ENCODE results near the gene MTM1.

DNA sequence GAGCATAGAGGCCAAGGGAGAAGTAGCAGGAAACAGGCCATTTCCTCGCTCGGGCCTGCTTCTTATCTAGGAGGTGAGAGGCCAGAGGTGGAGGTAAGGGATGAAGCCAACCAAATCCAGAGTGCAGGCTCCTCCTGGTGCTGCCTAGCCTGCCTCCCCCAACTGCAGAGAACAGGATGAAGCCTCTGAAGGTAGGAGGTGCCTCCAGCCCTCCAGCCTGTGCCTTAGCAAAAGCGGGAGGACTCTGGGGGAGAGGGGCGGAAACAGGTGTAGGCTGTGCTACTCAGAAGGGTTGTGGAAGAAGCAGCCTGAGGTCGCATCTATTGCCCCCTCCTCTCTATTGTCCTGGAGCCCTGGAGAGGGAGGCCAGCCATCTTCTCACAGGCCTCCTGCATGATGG, 2.9 kb upstream of the MTM1 start:
- TF ChIP-seq POLR2AphosphoS5 (IDR thresholded peaks at IDR 0.05; ENCODE audit: low read depth, low read length) (no peak), POLR2A (IDR thresholded peaks at IDR 0.05; ENCODE audit: low read depth, low read length) (no peak), TAF1 (IDR thresholded peaks at IDR 0.05; ENCODE audit: borderline replicate concordance, low read depth, low read length) (no peak)
